ENCODE results near the gene OR6B1. TPM values are rescaled to one million over a fixed set of nuclear protein-coding genes. Genes with fewer than 3 reads are reported as not detected.

Gene OR6B1
- total and polyA plus RNA-seq, 9 of the 15 experiments (the other 6 are each of a cell fraction or from before 2014, with no cell fraction given): not detected

DNA sequence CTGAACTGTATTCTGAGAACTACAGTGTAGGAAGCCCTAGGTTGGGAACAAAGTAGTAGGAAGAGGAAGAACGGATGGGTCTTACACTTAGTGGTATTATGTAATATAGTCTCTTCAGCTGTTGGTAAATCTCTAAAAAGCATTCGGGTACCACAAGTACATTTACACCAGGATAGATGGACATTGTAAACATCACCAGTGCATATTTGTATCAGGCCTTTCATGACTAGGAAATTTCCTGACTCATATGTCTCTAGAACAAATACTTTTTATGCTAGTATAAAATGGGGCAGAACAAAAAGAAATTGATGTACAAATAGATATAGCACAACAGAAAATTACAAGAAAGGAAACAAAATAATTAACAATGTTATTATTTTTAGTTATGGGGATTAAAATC is 21.5 kb upstream of the OR6B1 start:
- Histone ChIP-seq H3K79me2 (ENCODE audit: control insufficient read depth, insufficient read depth, low read length) (no peaks in the 10 kb centered on the region), H4K20me1 (replicated peaks; ENCODE audit: control insufficient read depth, insufficient read depth, low read length) (no peaks in the 10 kb centered on the region), H3K36me3 (ENCODE audit: control insufficient read depth, insufficient read depth, low read length) (no peaks in the 10 kb centered on the region; the same call in 2 of the 3 replicates), H3K9me3 (replicated peaks; ENCODE audit: control insufficient read depth, insufficient read depth, low read depth, low read length) (no peaks in the 10 kb centered on the region), H3K9ac (ENCODE audit: insufficient read depth in 1 of 2, low read depth in 2 of 2, low read length in 2 of 2) (no peak overlapping the region), H3K4me2 (ENCODE audit: insufficient read depth, low read length) (no peak overlapping the region), H3K9me1 (ENCODE audit: control insufficient read depth, insufficient read depth, low read length) (no peaks in the 10 kb centered on the region), H2AFZ (ENCODE audit: low read depth, low read length) (no peak overlapping the region), H3K27me3 (ENCODE audit: control insufficient read depth in 2 of 2, insufficient read depth in 2 of 2, low read length in 2 of 2) (peaks cover 0 to 6% of the 10 kb centered on the region in 2 experiments; a peak in 1 of 5 replicates), H3K27ac (ENCODE audit: extremely low read depth, low read depth, low read length) (no peak overlapping the region), H3K4me1 (replicated peaks in 1 of 2; ENCODE audit: control insufficient read depth in 2 of 2, insufficient read depth in 2 of 2, low read length in 2 of 2) (peaks cover 5 to 22% of the 10 kb centered on the region in 2 experiments), H3K4me3 (no peak overlapping the region)
- no TSS peak for BruUV-seq (replicated peaks)
- ATAC-seq (no peak), DNase-seq (ENCODE audit: extremely low read depth in 1 of 4, low spot score in 3 of 4) (no peak), FAIRE-seq (no peak)
- intact Hi-C loops (cut with micrococcal nuclease) (no loop called here), in situ Hi-C loops (cut with MboI) (no loop called here)
- ChIA-PET CTCF (ENCODE audit: low intra/inter-chr PET ratio) (no interaction called here), POLR2A (no interaction called here)
- no peak for TF ChIP-seq GABPB1 (CRISPR knock-in tag; IDR thresholded peaks at IDR 0.05)
- no peak for TF ChIP-seq RBBP5 (IDR thresholded peaks at IDR 0.05; ENCODE audit: borderline replicate concordance, insufficient read depth, low read length, poor library complexity, severe bottlenecking)
- TF ChIP-seq, protein P1, sequence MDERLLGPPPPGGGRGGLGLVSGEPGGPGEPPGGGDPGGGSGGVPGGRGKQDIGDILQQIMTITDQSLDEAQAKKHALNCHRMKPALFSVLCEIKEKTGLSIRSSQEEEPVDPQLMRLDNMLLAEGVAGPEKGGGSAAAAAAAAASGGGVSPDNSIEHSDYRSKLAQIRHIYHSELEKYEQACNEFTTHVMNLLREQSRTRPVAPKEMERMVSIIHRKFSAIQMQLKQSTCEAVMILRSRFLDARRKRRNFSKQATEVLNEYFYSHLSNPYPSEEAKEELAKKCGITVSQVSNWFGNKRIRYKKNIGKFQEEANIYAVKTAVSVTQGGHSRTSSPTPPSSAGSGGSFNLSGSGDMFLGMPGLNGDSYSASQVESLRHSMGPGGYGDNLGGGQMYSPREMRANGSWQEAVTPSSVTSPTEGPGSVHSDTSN (CRISPR knock-in tag; IDR thresholded peaks at IDR 0.05; ENCODE audit: low read depth): no peak
- TF ChIP-seq, protein P1 (tag; conservative IDR thresholded peaks at IDR 0.05; ENCODE audit: low read depth): no peak
- no peak for TF ChIP-seq NEUROD1 (IDR thresholded peaks at IDR 0.05; ENCODE audit: borderline replicate concordance, low read depth, low read length, partially characterized antibody)
- TF ChIP-seq ZC3H4 (CRISPR knock-in tag; IDR thresholded peaks at IDR 0.05; ENCODE audit: borderline replicate concordance): no peak
- TF ChIP-seq SAFB2 (IDR thresholded peaks at IDR 0.05; ENCODE audit: borderline replicate concordance, low read depth, low read length, severe bottlenecking): no peak
- TF ChIP-seq, protein P2, sequence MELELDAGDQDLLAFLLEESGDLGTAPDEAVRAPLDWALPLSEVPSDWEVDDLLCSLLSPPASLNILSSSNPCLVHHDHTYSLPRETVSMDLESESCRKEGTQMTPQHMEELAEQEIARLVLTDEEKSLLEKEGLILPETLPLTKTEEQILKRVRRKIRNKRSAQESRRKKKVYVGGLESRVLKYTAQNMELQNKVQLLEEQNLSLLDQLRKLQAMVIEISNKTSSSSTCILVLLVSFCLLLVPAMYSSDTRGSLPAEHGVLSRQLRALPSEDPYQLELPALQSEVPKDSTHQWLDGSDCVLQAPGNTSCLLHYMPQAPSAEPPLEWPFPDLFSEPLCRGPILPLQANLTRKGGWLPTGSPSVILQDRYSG (tag; conservative IDR thresholded peaks at IDR 0.05; ENCODE audit: low read depth): no peak
- TF ChIP-seq TAF15 (IDR thresholded peaks at IDR 0.05; ENCODE audit: low read depth, low read length): no peak
- TF ChIP-seq KDM1A (IDR thresholded peaks at IDR 0.05): no peak
- no peak for TF ChIP-seq MTA3 (IDR thresholded peaks at IDR 0.05; ENCODE audit: borderline replicate concordance)
- 9% methylated on average over 2 of the region's 2 CpGs for WGBS (ENCODE audit: insufficient coverage, low coverage, missing lambda C conversion rate)
